IgD-negative memory B cell (primary cell): ENCODE measurements around the gene CCDC194. TPM values are rescaled to one million over a fixed set of nuclear protein-coding genes. Genes with fewer than 3 reads are reported as not detected.

Source experiments
- H3K27ac Mint-ChIP-seq, 3 donors: one replicate each; pipeline ENCODE4 v1.8.0; 2020 to 2022; ENCODE audit warnings: mild to moderate bottlenecking in 3 of 3, mixed read lengths in 3 of 3, moderate library complexity in 1 of 3
- H3K27me3 Mint-ChIP-seq: one replicate; pipeline ENCODE4 v1.8.0; 2021; ENCODE audit warnings: mixed read lengths
- H3K36me3 Mint-ChIP-seq: one replicate; pipeline ENCODE4 v1.8.0; 2020; ENCODE audit warnings: mild to moderate bottlenecking, mixed read lengths
- H3K4me1 Mint-ChIP-seq, 3 donors: one replicate each; pipeline ENCODE4 v1.8.0; 2020 to 2022; ENCODE audit warnings: mixed read lengths in 3 of 3, mild to moderate bottlenecking in 1 of 3
- H3K4me3 Mint-ChIP-seq, 4 donors: one replicate each; pipeline ENCODE4 v1.8.0; 2020 to 2022; ENCODE audit warnings: mild to moderate bottlenecking in 4 of 4, mixed read lengths in 4 of 4, moderate library complexity in 3 of 4
- H3K9me3 Mint-ChIP-seq, 3 donors: one replicate each; pipeline ENCODE4 v1.8.0; 2020 to 2021; ENCODE audit warnings: mixed read lengths in 3 of 3, mild to moderate bottlenecking in 1 of 3
- polyA plus RNA-seq: library from polyadenylated mRNA; unstranded; fragments of 300-500 nt; fragmentation: Illumina TruSeq; gene quantifications from one replicate; pipeline ENCODE4 v1.2.3, GENCODE V29; 2021

The CCDC194 gene
- polyA plus RNA-seq, 1 donor from 2014 or later: not detected

DNA sequence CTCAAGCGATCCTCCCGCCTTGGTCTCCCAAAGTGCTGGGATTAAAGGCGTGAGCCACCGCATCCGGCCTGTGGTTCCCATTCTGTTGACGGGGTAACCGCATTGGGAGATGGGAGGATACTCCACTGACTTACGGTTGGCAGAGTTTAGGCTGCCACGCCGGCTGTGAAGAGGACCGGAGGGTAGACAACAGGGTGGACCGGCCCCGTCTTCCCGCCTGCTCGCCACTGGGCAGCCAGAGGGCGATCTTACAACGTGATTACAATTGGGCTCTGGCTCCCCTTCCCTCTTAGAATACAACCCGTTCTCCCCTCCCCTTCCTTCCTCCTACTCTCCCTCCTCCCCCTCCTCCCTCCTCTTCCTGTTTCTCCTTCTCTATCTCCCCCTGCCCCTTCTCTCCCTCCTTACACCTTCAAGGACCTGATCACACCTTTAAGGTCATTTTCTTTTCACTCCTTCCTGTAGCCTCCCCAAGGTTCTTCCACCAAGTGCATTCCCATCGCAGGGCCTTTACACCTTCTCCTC lies 957 bp upstream of the CCDC194 start:
- Mint-ChIP-seq H3K9me3 (no peaks in the 10 kb centered on the region), H3K36me3 (no peaks in the 10 kb centered on the region), H3K27ac (peak overlapping the region in 2 of 3 donors; percentile 46 to 66), H3K4me3 (no peak overlapping the region), H3K4me1 (peaks cover 4 to 13% (median 11%) of the 10 kb centered on the region in 3 donors), H3K27me3 (peaks cover 7% of the 10 kb centered on the region)

GRCh38 chr19:17393002-17393401 lies 994 bp downstream of the CCDC194 start:
- Mint-ChIP-seq H3K4me1 (peaks cover 4 to 13% (median 11%) of the 10 kb centered on the region in 3 donors), H3K36me3 (no peaks in the 10 kb centered on the region), H3K4me3 (no peak overlapping the region), H3K27me3 (peaks cover 7% of the 10 kb centered on the region), H3K9me3 (no peaks in the 10 kb centered on the region), H3K27ac (no peak overlapping the region)

DNA sequence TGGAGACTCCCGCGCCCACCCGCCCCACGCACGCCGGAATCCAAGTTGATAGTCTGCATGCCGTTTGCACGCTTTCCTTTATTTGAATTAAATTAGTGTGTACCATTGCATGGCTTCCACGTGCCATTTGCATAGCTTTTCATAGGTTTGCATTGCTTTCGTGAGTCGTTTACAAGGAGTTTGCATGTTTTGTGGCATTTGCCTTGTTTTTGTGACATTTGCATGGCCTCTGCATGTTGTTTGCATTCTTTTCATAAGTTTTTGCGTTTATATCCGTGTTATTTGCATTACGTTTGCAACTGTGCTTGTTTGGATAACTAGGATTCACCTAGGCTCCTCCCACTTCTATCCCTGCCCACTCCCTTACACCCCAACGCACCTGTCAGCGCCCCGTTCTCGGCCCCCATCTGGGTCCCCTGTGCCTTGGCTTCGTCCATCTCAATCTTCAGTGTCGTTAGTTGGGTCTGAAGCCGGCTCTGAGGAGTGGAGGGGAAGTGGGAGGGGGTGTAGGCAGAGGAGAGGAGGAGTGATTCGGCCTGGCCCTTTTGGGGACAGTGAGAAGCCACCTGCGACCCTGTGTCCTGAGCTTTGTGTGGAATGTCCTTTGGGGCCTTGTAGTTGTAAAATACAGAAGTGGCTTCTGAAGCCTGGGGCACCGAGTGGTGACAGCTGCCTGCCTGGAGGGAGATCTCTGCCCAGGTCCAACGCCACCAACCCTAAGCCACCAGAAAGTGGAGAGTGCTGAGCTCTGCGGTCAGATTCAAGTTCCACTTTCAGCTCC lies 2.4 kb downstream of the CCDC194 start:
- H3K36me3 Mint-ChIP-seq: no peaks in the 10 kb centered on the region
- peaks cover 7% of the 10 kb centered on the region for H3K27me3 Mint-ChIP-seq
- H3K27ac Mint-ChIP-seq: peak overlapping the region in 2 of 3 donors; percentile 7 to 86
- H3K4me1 Mint-ChIP-seq: peaks cover 4 to 13% (median 11%) of the 10 kb centered on the region in 3 donors
- no peaks in the 10 kb centered on the region for H3K9me3 Mint-ChIP-seq
- peak overlapping the region; percentile 57 to 91 (median 81) for H3K4me3 Mint-ChIP-seq

GRCh38 chr19:17390665-17391370 lies 3.2 kb downstream of the CCDC194 start:
- H3K27ac Mint-ChIP-seq: no peak overlapping the region
- peaks cover 4 to 13% (median 11%) of the 10 kb centered on the region in 3 donors for H3K4me1 Mint-ChIP-seq
- peak overlapping the region; percentile 71 to 91 (median 81) for H3K4me3 Mint-ChIP-seq
- peaks cover 7% of the 10 kb centered on the region for H3K27me3 Mint-ChIP-seq
- no peaks in the 10 kb centered on the region for H3K9me3 Mint-ChIP-seq
- H3K36me3 Mint-ChIP-seq: no peaks in the 10 kb centered on the region

DNA sequence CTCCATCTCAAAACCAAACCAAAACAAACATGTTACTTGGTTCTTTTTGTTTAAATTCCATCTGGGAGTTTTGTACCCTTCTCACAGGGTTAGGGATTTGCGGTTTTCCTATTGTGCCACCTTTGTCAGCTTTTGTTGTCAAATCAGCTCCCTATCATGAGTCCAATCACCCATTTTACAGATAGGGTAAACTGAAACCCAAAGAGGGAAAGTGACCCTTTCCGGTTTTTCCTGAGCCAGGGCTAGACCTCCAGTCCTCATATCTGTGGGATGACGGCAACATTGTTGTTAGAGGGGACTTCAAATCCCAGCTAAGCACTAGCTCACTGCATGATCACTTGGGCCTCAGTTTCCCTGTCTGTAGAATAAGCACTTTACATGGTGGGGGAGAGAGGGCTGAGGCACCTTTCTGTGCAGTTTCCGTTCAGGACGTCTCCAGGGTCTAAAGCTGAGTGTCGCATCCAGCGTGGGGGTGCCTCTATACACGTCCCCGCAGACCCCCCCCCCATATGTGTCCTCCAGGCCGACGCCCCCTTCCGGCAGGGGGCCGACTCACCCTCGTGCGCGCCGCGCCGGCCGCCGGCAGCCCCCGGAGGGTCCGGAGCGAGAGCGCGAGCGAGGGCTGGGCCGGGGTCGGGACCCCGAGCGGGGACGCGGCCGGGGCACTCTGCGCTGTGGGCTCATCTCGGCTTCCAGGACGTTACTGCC lies 3.9 kb downstream of the CCDC194 start:
- peaks cover 4 to 13% (median 11%) of the 10 kb centered on the region in 3 donors for H3K4me1 Mint-ChIP-seq
- no peaks in the 10 kb centered on the region for H3K9me3 Mint-ChIP-seq
- H3K4me3 Mint-ChIP-seq: peak overlapping the region in 1 of 4 donors; percentile 91
- H3K27ac Mint-ChIP-seq: no peak overlapping the region
- no peaks in the 10 kb centered on the region for H3K36me3 Mint-ChIP-seq
- peaks cover 9% of the 10 kb centered on the region for H3K27me3 Mint-ChIP-seq

GRCh38 chr19:17389288-17389687 lies 4.7 kb downstream of the CCDC194 start:
- H3K4me1 Mint-ChIP-seq: peaks cover 4 to 11% (median 11%) of the 10 kb centered on the region in 3 donors
- peak overlapping the region in 3 of 4 donors; percentile 3 to 45 (median 23) for H3K4me3 Mint-ChIP-seq
- no peaks in the 10 kb centered on the region for H3K9me3 Mint-ChIP-seq
- no peak overlapping the region for H3K27ac Mint-ChIP-seq
- H3K27me3 Mint-ChIP-seq: peaks cover 9% of the 10 kb centered on the region
- H3K36me3 Mint-ChIP-seq: no peaks in the 10 kb centered on the region

GRCh38 chr19:17385878-17386611 lies 8.0 kb downstream of the CCDC194 start:
- Mint-ChIP-seq H3K4me1 (peaks cover 4 to 9% (median 8%) of the 10 kb centered on the region in 3 donors), H3K36me3 (no peaks in the 10 kb centered on the region), H3K4me3 (peak overlapping the region in 1 of 4 donors; percentile 53), H3K9me3 (no peaks in the 10 kb centered on the region), H3K27me3 (peaks cover 4% of the 10 kb centered on the region), H3K27ac (peak overlapping the region in 1 of 3 donors; percentile 64)

DNA sequence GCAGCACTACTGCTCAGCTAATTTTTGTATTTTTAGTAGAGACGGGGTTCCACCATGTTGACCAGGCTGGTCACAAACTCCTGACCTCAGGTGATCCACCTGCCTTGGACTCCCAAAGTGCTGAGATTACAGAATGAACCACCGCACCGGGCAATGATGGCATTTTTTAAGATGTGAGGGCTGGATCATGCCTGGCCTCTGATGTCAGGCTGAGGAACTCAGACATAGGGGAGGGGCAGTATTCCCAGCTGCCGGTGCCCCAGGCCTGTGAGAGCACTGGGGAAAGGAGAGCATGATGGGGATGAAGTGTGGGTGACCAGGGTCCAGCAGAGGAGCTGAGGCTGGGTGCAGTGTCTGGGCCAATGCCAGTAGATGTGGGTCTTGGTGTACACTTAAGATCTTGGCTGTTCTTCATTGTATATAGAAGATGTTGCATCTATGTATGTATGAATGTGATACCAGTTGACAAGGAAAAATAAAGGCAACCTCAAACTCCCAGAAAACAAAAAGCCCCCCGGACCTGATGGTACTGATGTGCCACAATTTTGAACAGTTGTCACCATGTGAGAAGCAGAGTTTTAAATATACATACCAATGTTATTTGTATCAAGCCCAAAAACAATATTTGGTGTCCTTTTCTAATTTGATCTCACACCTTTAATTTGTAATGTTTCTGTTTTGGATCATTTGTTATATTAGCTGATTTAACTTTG lies 13.4 kb downstream of the CCDC194 start:
- H3K27me3 Mint-ChIP-seq: peaks cover 27% of the 10 kb centered on the region
- peaks cover 0 to 6% (median 4%) of the 10 kb centered on the region in 3 donors for H3K9me3 Mint-ChIP-seq
- peak overlapping the region in 2 of 4 donors; percentile 49 to 67 for H3K4me3 Mint-ChIP-seq
- H3K4me1 Mint-ChIP-seq: peaks cover 5 to 18% (median 7%) of the 10 kb centered on the region in 3 donors
- peaks cover 3% of the 10 kb centered on the region for H3K36me3 Mint-ChIP-seq
- peak overlapping the region in 1 of 3 donors; percentile 76 for H3K27ac Mint-ChIP-seq

- peaks cover 25% of the 10 kb centered on the region for H3K27me3 Mint-ChIP-seq
- H3K9me3 Mint-ChIP-seq: peaks cover 0 to 6% (median 4%) of the 10 kb centered on the region in 3 donors
- no peak overlapping the region for H3K4me3 Mint-ChIP-seq
- peaks cover 3% of the 10 kb centered on the region for H3K36me3 Mint-ChIP-seq
- H3K27ac Mint-ChIP-seq: no peak overlapping the region
- H3K4me1 Mint-ChIP-seq: peaks cover 5 to 18% (median 7%) of the 10 kb centered on the region in 3 donors
These were observed 14.8 kb downstream of the CCDC194 start for GRCh38 chr19:17379221-17379631.

GRCh38 chr19:17378271-17378670 lies 15.7 kb downstream of the CCDC194 start:
- Mint-ChIP-seq H3K36me3 (peaks cover 3% of the 10 kb centered on the region), H3K9me3 (peaks cover 0 to 6% (median 4%) of the 10 kb centered on the region in 3 donors), H3K4me1 (peaks cover 5 to 18% (median 7%) of the 10 kb centered on the region in 3 donors), H3K27ac (peak overlapping the region in 1 of 3 donors; percentile 29), H3K27me3 (peaks cover 25% of the 10 kb centered on the region), H3K4me3 (no peak overlapping the region)

DNA sequence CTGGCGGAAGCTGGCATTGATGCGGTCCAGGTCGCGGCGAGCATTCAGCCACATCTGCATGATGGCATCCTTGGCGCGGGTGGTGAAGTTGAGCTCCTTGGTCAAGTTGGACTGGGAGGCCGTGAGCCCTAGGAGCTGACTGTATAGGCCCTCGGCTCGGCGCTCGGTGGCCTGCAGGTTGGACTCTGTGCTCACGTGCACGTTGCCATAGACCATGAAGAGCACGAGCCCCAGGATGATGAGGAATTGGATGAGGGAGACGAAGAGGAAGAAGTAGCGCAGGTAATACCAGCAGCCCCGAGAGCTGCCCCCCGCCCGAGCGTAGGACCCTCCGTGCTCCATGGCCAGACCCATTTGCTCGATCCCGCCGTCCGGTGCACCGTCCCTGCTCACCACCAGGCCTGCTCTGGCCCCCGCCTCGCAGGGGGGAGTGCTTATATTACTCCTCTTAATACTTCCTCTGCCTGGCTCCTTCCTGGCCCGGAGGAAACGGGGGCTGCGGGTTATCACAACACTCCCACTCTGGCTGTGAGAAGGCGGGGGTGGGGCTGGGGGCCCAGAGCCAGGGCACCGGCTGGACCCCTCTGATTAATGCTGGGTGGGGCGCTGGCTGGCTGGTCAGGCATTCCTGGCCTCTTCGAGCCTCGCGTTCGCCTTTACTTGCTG lies 16.9 kb downstream of the CCDC194 start, which contains the start of gene PLVAP:
TSS of gene PLVAP (minus strand) at position 408 of the 666 bp plus-strand sequence. CDS start at position 354, 54 bp downstream.
- H3K4me3 Mint-ChIP-seq: peak within 1 kb of the TSS in 1 of 4 donors; percentile 79

DNA sequence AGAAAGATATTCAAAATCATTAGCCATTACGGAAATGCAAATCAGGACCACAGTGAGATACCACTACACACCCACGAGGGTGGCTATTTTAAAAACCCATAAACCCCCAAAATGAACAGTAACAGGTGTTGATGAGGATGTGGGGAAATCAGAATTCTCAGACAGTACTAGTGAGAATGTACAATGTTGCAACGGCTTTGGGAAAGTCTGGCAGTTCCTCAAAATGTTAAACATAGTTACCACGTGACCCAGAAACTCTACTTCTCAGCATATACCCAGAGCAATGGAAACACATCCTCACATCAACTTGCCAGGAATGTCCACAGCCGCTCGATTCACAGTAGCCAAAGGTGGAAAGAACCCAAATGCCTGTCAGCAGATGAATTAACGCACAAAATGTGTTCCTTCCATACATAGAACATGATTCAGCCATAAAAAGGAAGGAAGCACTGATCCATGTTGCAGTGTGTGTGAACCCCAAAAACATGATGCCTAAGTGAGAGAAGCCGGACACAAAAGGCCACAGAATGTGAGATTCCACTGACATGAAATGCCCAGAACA lies 23.9 kb downstream of the CCDC194 start:
- peak overlapping the region in 2 of 3 donors; percentile 41 to 80 for H3K27ac Mint-ChIP-seq
- peaks cover 12 to 16% (median 13%) of the 10 kb centered on the region in 3 donors for H3K4me1 Mint-ChIP-seq
- peaks cover 18% of the 10 kb centered on the region for H3K27me3 Mint-ChIP-seq
- H3K36me3 Mint-ChIP-seq: no peaks in the 10 kb centered on the region
- H3K9me3 Mint-ChIP-seq: peaks cover 0 to 5% (median 3%) of the 10 kb centered on the region in 3 donors
- H3K4me3 Mint-ChIP-seq: peak overlapping the region; percentile 2 to 74 (median 52)

More for the DNA sequence above, 16.9 kb downstream of the CCDC194 start, which contains the start of gene PLVAP:
- Mint-ChIP-seq H3K27ac (peak within 1 kb of the TSS in 2 of 3 donors; percentile 28 to 48), H3K27me3 (peaks cover 26% of the 10 kb centered on the region), H3K4me1 (peaks cover 4 to 13% (median 7%) of the 10 kb centered on the region in 3 donors), H3K36me3 (peaks cover 3% of the 10 kb centered on the region), H3K9me3 (peaks cover 0 to 6% (median 4%) of the 10 kb centered on the region in 3 donors)
